Hippocampal formation (tissue), 2 donors: ENCODE measurements around the gene DPM2.

Experiments used
- DNase-seq, 2 donors: peaks; one replicate each; lab custom pipeline; 2025; lab: John Stamatoyannopoulos, UW

Gene DPM2

GRCh38 chr9:127937388-127938297, at the start of gene DPM2:
Gene DPM2, minus strand, starts transcription at chr9:127937854. Its CDS starts 34 bp downstream, at chr9:127937820.
- DNase-seq = peak; percentile 52 to 71

- DNase-seq = no peak
Observed at GRCh38 chr9:127987103-127987614, 49.5 kb upstream of the DPM2 start.

- DNase-seq = no peak
Observed at GRCh38 chr9:127985011-127985410, 47.4 kb upstream of the DPM2 start.

GRCh38 chr9:127983847-127984289, 46.2 kb upstream of the DPM2 start:
- DNase-seq = no peak

- no peak for DNase-seq
Observed at GRCh38 chr9:127982912-127983311, 45.3 kb upstream of the DPM2 start.

- DNase-seq = no peak
Observed at GRCh38 chr9:127981559-127982121, 44.0 kb upstream of the DPM2 start.

GRCh38 chr9:127980706-127981558, 43.3 kb upstream of the DPM2 start, which contains the start of gene EEIG1:
Gene EEIG1, minus strand, starts transcription at chr9:127980989. Its CDS starts 852 bp downstream, at chr9:127980137.
- DNase-seq = peak; percentile 93 to 95

GRCh38 chr9:127980060-127980705, 42.5 kb upstream of the DPM2 start:
- DNase-seq = no peak

GRCh38 chr9:127979333-127980059, 41.8 kb upstream of the DPM2 start:
- DNase-seq = peak; percentile 84 to 88

GRCh38 chr9:127979015-127979332, 41.3 kb upstream of the DPM2 start:
- DNase-seq = no peak

- DNase-seq = no peak
Observed at GRCh38 chr9:127977884-127978647, 40.4 kb upstream of the DPM2 start.

GRCh38 chr9:127977009-127977883, 39.6 kb upstream of the DPM2 start:
- DNase-seq = no peak

GRCh38 chr9:127976498-127976897, 38.8 kb upstream of the DPM2 start:
- DNase-seq = no peak

GRCh38 chr9:127975376-127976315, 38.0 kb upstream of the DPM2 start:
- no peak for DNase-seq

GRCh38 chr9:127974769-127975261, 37.2 kb upstream of the DPM2 start:
- no peak for DNase-seq

- DNase-seq = no peak
Observed at GRCh38 chr9:127974001-127974768, 36.5 kb upstream of the DPM2 start.
